H1 (cell line): ENCODE measurements around the gene ANGPTL5. TPM values are rescaled to one million over a fixed set of nuclear protein-coding genes. Genes with fewer than 3 reads are reported as not detected.

Experiments used
- CTCF ChIA-PET: fragments of 300-600 bp; sonication (Branson Sonifier 250); formaldehyde crosslinking; loops from one replicate; lab custom pipeline; 2021; ENCODE audit not compliant: partially characterized antibody; lab: Charles Lee
- POLR2A ChIA-PET: fragments of 300-600 bp; sonication (Branson Sonifier 250); formaldehyde crosslinking; loops from one replicate; lab custom pipeline; 2021; ENCODE audit warnings: inconsistent platforms; ENCODE audit not compliant: partially characterized antibody; lab: Charles Lee
- DNase-seq, 2 experiments: peaks; one replicate each; pipeline versions ENCODE4 v3.0.0 to v3.0.0-alpha.2; 2010 to 2022; ENCODE audit warnings: low spot score in 2 of 2, low read depth in 1 of 2, mixed read lengths in 1 of 2
- FAIRE-seq: peaks from 2 replicates; lab custom pipeline; 2011; peaks lifted over from hg19 to GRCh38; lab: Jason Lieb, UNC
- H2AFZ ChIP-seq: 2 replicates; pipeline ENCODE4 v1.8.1; 2012; ENCODE audit warnings: low read length, inconsistent platforms
- H2AK5ac ChIP-seq: 2 replicates; pipeline ENCODE4 v1.6.1; 2013; ENCODE audit warnings: low read depth, low read length
- H2BK120ac ChIP-seq: replicated peaks from 2 replicates; pipeline ENCODE3; 2013; ENCODE audit warnings: low read depth, low read length, inconsistent platforms
- H2BK12ac ChIP-seq: 2 replicates; pipeline ENCODE4 v1.6.1; 2013; ENCODE audit warnings: low read depth, low read length
- H2BK15ac ChIP-seq: 2 replicates; pipeline ENCODE4 v1.6.1; 2013; ENCODE audit warnings: low read length
- H2BK20ac ChIP-seq: 2 replicates; pipeline ENCODE4 v1.6.1; 2013; ENCODE audit warnings: low read length
- H2BK5ac ChIP-seq: 2 replicates; pipeline ENCODE4 v1.6.1; 2013; ENCODE audit warnings: low read depth, low read length
- H3K14ac ChIP-seq: 2 replicates; pipeline ENCODE4 v1.6.1; 2013; ENCODE audit warnings: inconsistent platforms; ENCODE audit not compliant: insufficient read length
- H3K18ac ChIP-seq: 2 replicates; pipeline ENCODE4 v1.6.1; 2013; ENCODE audit warnings: low read length; ENCODE audit errors: extremely low read depth
- H3K23ac ChIP-seq: 2 replicates; pipeline ENCODE4 v1.6.1; 2013; ENCODE audit warnings: inconsistent platforms; ENCODE audit not compliant: insufficient read length
- H3K23me2 ChIP-seq: 2 replicates; pipeline ENCODE4 v1.6.1; 2013; ENCODE audit warnings: low read depth, low read length
- H3K27ac ChIP-seq: 2 replicates; pipeline ENCODE4 v1.6.1; 2011; ENCODE audit warnings: low read depth, low read length, inconsistent platforms
- H3K27me3 ChIP-seq, 4 experiments: replicated peaks in 1 of 4; 1 replicate in 1 of 4; 2 replicates in 3 of 4; pipeline versions ENCODE4 v1.6.1 to v1.8.1; 2011 to 2013; ENCODE audit warnings: low read length in 3 of 4, mild to moderate bottlenecking in 3 of 4, inconsistent platforms in 2 of 4, mixed read lengths in 2 of 4, moderate library complexity in 1 of 4; ENCODE audit not compliant: control insufficient read depth in 3 of 4, insufficient read depth in 3 of 4; ENCODE audit errors: extremely low read depth in 1 of 4
- H3K36me3 ChIP-seq, 4 experiments: 2 replicates each; pipeline versions ENCODE4 v1.6.1 to v1.8.1; 2011 to 2013; ENCODE audit warnings: mild to moderate bottlenecking in 4 of 4, low read length in 3 of 4, moderate library complexity in 2 of 4, control low read depth in 1 of 4, inconsistent platforms in 1 of 4; ENCODE audit not compliant: insufficient read depth in 4 of 4, control insufficient read depth in 2 of 4
- H3K4ac ChIP-seq: replicated peaks from 2 replicates; pipeline ENCODE3; 2013; ENCODE audit warnings: low read length, low read depth, mixed read lengths, inconsistent platforms; ENCODE audit not compliant: insufficient read length
- H3K4me1 ChIP-seq, 4 experiments: replicated peaks in 1 of 4; 1 replicate in 1 of 4; 2 replicates in 3 of 4; pipeline versions ENCODE4 v1.6.1 to v1.8.1; 2011 to 2013; ENCODE audit warnings: low read length in 3 of 4, inconsistent platforms in 2 of 4, mixed read lengths in 1 of 4; ENCODE audit not compliant: insufficient read depth in 4 of 4, control insufficient read depth in 3 of 4
- H3K4me2 ChIP-seq, 2 experiments: 2 replicates each; pipeline versions ENCODE4 v1.6.1 to v1.8.1; 2011 to 2013; ENCODE audit warnings: low read depth in 2 of 2, low read length in 2 of 2, control low read depth in 1 of 2, inconsistent platforms in 1 of 2, mild to moderate bottlenecking in 1 of 2; ENCODE audit not compliant: insufficient read depth in 1 of 2
- H3K4me3 ChIP-seq, 4 experiments: fragments of 200-600, 300-600 bp in 1 of 4; sonication (generic), shearing (Covaris generic), sonication (Bioruptor Twin) in 1 of 4; 2 replicates each; pipeline versions ENCODE4 v1.5.1 to v1.8.1; 2011 to 2016; ENCODE audit warnings: low read length in 4 of 4, low read depth in 3 of 4, control low read depth in 2 of 4, inconsistent platforms in 2 of 4, mild to moderate bottlenecking in 2 of 4, mixed read lengths in 1 of 4, moderate library complexity in 1 of 4; ENCODE audit not compliant: insufficient read depth in 2 of 4; ENCODE audit errors: extremely low read depth in 1 of 4
- H3K56ac ChIP-seq: replicated peaks from 2 replicates; pipeline ENCODE3; 2013; ENCODE audit warnings: low read depth, mild to moderate bottlenecking, mixed read lengths, low read length, inconsistent platforms; ENCODE audit not compliant: insufficient read length
- H3K79me1 ChIP-seq: 2 replicates; pipeline ENCODE4 v1.6.1; 2013; ENCODE audit warnings: low read depth, low read length, control low read depth
- H3K79me2 ChIP-seq, 2 experiments: 2 replicates each; pipeline versions ENCODE4 v1.6.1 to v1.8.1; 2012 to 2013; ENCODE audit warnings: low read length in 2 of 2, mild to moderate bottlenecking in 2 of 2, inconsistent platforms in 1 of 2; ENCODE audit not compliant: insufficient read depth in 2 of 2, control insufficient read depth in 1 of 2
- H3K9ac ChIP-seq, 4 experiments: replicated peaks in 1 of 4; 1 replicate in 1 of 4; 2 replicates in 3 of 4; pipeline versions ENCODE4 v1.6.1 to v1.8.1; 2011 to 2013; ENCODE audit warnings: low read depth in 3 of 4, low read length in 3 of 4, control low read depth in 2 of 4, mild to moderate bottlenecking in 2 of 4, moderate library complexity in 2 of 4, inconsistent platforms in 1 of 4; ENCODE audit errors: extremely low read depth in 1 of 4
- H3K9me3 ChIP-seq, 2 experiments: 2 replicates each; pipeline versions ENCODE4 v1.6.1 to v1.8.1; 2012 to 2013; ENCODE audit warnings: mild to moderate bottlenecking in 2 of 2, moderate library complexity in 2 of 2, control low read depth in 1 of 2, inconsistent platforms in 1 of 2, low read depth in 1 of 2, low read length in 1 of 2, mixed read lengths in 1 of 2; ENCODE audit not compliant: insufficient read depth in 2 of 2
- H4K20me1 ChIP-seq, 2 experiments: replicated peaks in 1 of 2; 2 replicates each; pipeline versions ENCODE3 to v1.8.1; 2011 to 2013; ENCODE audit warnings: inconsistent platforms in 2 of 2, low read length in 2 of 2, mild to moderate bottlenecking in 1 of 2; ENCODE audit not compliant: insufficient read depth in 2 of 2, control insufficient read depth in 1 of 2
- H4K5ac ChIP-seq: 2 replicates; pipeline ENCODE4 v1.6.1; 2013; ENCODE audit warnings: low read length, low read depth, mixed read lengths, inconsistent platforms; ENCODE audit not compliant: insufficient read length
- H4K8ac ChIP-seq: 2 replicates; pipeline ENCODE4 v1.8.0; 2013; ENCODE audit warnings: mild to moderate bottlenecking, moderate library complexity, low read length, inconsistent platforms; ENCODE audit not compliant: insufficient read depth; ENCODE audit errors: extremely low read depth
- H4K91ac ChIP-seq: replicated peaks from 2 replicates; pipeline ENCODE3; 2013; ENCODE audit warnings: low read length, mixed read lengths, inconsistent platforms; ENCODE audit not compliant: insufficient read length
- ASH2L ChIP-seq: fragments of 200-600, 300-600 bp; sonication (generic); IDR thresholded peaks from one replicate; pipeline ENCODE4 v1.7.1; 2017; ENCODE audit warnings: low read length
- CBX5 ChIP-seq: fragments of 300-800, 300-1000 bp; sonication (generic); IDR thresholded peaks from 2 replicates; pipeline ENCODE4 v1.7.1; 2016; ENCODE audit warnings: antibody characterized with exemption, low read length, low read depth
- CHD1 ChIP-seq: IDR thresholded peaks from 2 replicates; pipeline ENCODE4 v1.6.1; 2012; ENCODE audit warnings: low read depth, low read length, improper control_type of control experiment
- NANOG ChIP-seq: IDR thresholded peaks from 2 replicates; pipeline ENCODE4 v1.6.1; 2011; ENCODE audit warnings: low read length, low read depth, mild to moderate bottlenecking, inconsistent platforms; ENCODE audit not compliant: insufficient read depth, poor library complexity, severe bottlenecking
- POLR2AphosphoS5 ChIP-seq: IDR thresholded peaks from 2 replicates; pipeline ENCODE4 v1.6.1; 2011; ENCODE audit warnings: low read depth, low read length
- RBBP5 ChIP-seq: IDR thresholded peaks from 2 replicates; pipeline ENCODE4 v1.7.1; 2012; ENCODE audit warnings: low read depth, mild to moderate bottlenecking, inconsistent platforms, low read length, moderate library complexity, borderline replicate concordance
- RNF2 ChIP-seq: fragments of 200-900, 300-1000 bp; sonication (generic); IDR thresholded peaks from 2 replicates; pipeline ENCODE4 v1.7.1; 2016; ENCODE audit warnings: borderline replicate concordance, low read depth, mild to moderate bottlenecking, antibody characterized with exemption, low read length; ENCODE audit not compliant: poor library complexity, severe bottlenecking; ENCODE audit errors: missing control alignments
- SRF ChIP-seq: IDR thresholded peaks from 2 replicates; pipeline ENCODE4 v1.6.1; 2011; ENCODE audit warnings: mild to moderate bottlenecking, low read depth, low read length, moderate library complexity
- SUZ12 ChIP-seq: fragments of 200-600 bp; sonication (generic); IDR thresholded peaks from 2 replicates; pipeline ENCODE4 v1.6.1; 2012; ENCODE audit warnings: mild to moderate bottlenecking, inconsistent platforms, low read length, moderate library complexity, mixed read lengths
- TAF1 ChIP-seq: IDR thresholded peaks from 2 replicates; pipeline ENCODE4 v1.6.1; 2011; ENCODE audit warnings: mild to moderate bottlenecking, low read depth, low read length
- polyA plus RNA-seq, 7 experiments: library from polyadenylated mRNA; depleted of rRNA in 3 of 7; stranded (reverse) in 5 of 7; unstranded in 2 of 7; fragments of >200 nt in 5 of 7; fragments of 200-250 nt in 2 of 7; gene quantifications; 1 replicate in 5 of 7; 2 replicates in 1 of 7; 4 replicates in 1 of 7; pipeline versions ENCODE4 v1.2.1 to v1.2.3, GENCODE V29; 2011 to 2013; ENCODE audit warnings: missing spikeins in 2 of 7, mixed read lengths in 2 of 7
- total RNA-seq: library from RNA; stranded (reverse); fragmentation: NEBNext Ultra II Directional; extraction: Animal tissue kit (Norgen Biotek cat#: 25700); gene quantifications from 2 replicates; pipeline ENCODE4 v1.2.1, GENCODE V29; 2021
- TF ChIP-seq, protein P1 (sequence below): IDR thresholded peaks from 2 replicates; pipeline ENCODE4 v1.6.1; 2012; ENCODE audit warnings: low read length, inconsistent platforms
- TF ChIP-seq, protein P2 (sequence below): IDR thresholded peaks from 2 replicates; pipeline ENCODE4 v1.6.1; 2011; ENCODE audit warnings: low read length, improper control_type of control experiment

ANGPTL5 gene
- total and polyA plus RNA-seq, 2 of the 8 experiments (the other 6 are each of a cell fraction or from before 2014, with no cell fraction given), result not detected

DNA sequence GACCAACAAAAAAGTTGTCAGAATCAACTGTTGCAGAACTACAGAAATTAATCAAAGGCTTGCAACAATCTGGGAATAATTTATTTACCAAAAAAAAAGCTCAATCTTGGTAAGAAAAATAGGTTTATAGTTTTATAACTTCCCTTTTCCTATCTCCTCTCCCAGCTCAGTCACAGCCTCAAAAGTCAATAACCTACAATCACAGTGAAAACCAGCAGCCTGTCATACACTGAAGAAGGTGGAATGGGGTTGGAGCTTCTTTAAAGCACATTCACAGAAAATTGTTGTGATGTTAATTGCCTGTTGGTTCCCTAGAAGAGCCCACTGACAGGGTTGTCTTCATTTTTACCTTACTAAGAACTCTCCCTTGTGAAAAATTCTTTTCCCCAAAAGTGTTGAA, 52.2 kb downstream of the ANGPTL5 start:
- H3K36me3 ChIP-seq, result no peaks in the 10 kb centered on the region
- H2BK15ac ChIP-seq, result no peak overlapping the region
- H3K23me2 ChIP-seq, result no peaks in the 10 kb centered on the region
- CTCF ChIA-PET, result interaction anchor here (0.6 to 7.0 kb wide), 10 partner anchors 14 to 433 kb away, joined by 3 to 134 read pairs (median 4); partner anchors contain the start of gene CEP126
- H3K79me1 ChIP-seq, result no peaks in the 10 kb centered on the region
- H3K56ac ChIP-seq, result no peak overlapping the region
- H3K4me1 ChIP-seq, result no peaks in the 10 kb centered on the region
- no peak overlapping the region for H3K4me2 ChIP-seq
- H2BK12ac ChIP-seq, result no peak overlapping the region
- no peak overlapping the region for H3K27ac ChIP-seq
- no peak overlapping the region for H3K9ac ChIP-seq
- H4K5ac ChIP-seq, result no peak overlapping the region
- no peak overlapping the region for H2BK20ac ChIP-seq
- no peak overlapping the region for H2BK120ac ChIP-seq
- H3K23ac ChIP-seq, result no peak overlapping the region
- no peak overlapping the region for H2AFZ ChIP-seq
- no peak overlapping the region for H3K18ac ChIP-seq
- no peak overlapping the region for H3K14ac ChIP-seq
- H4K8ac ChIP-seq, result no peak overlapping the region
- no peaks in the 10 kb centered on the region for H3K79me2 ChIP-seq
- H3K27me3 ChIP-seq, result no peaks in the 10 kb centered on the region
- H3K4ac ChIP-seq, result no peak overlapping the region
- POLR2A ChIA-PET, result interaction anchor here (0.6 kb wide), 1 partner anchor 26 kb away, joined by 3 read pairs; no protein-coding TSS in a partner anchor
- FAIRE-seq, result no peak
- DNase-seq, result no peak
- no peak overlapping the region for H2AK5ac ChIP-seq
- no peak overlapping the region for H2BK5ac ChIP-seq
- H3K4me3 ChIP-seq, result no peak overlapping the region
- no peaks in the 10 kb centered on the region for H4K20me1 ChIP-seq
- H4K91ac ChIP-seq, result no peak overlapping the region
- H3K9me3 ChIP-seq, result peaks cover 4 to 7% of the 10 kb centered on the region in 2 experiments; a peak in 2 of 4 replicates
- TF ChIP-seq RBBP5 (no peak), SUZ12 (no peak), POLR2AphosphoS5 (no peak), CBX5 (no peak), SRF (no peak), NANOG (no peak), CHD1 (no peak), RNF2 (no peak), ASH2L (no peak), TAF1 (no peak)
- TF ChIP-seq, protein P1, sequence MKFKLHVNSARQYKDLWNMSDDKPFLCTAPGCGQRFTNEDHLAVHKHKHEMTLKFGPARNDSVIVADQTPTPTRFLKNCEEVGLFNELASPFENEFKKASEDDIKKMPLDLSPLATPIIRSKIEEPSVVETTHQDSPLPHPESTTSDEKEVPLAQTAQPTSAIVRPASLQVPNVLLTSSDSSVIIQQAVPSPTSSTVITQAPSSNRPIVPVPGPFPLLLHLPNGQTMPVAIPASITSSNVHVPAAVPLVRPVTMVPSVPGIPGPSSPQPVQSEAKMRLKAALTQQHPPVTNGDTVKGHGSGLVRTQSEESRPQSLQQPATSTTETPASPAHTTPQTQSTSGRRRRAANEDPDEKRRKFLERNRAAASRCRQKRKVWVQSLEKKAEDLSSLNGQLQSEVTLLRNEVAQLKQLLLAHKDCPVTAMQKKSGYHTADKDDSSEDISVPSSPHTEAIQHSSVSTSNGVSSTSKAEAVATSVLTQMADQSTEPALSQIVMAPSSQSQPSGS, result no peak
- TF ChIP-seq, protein P2, sequence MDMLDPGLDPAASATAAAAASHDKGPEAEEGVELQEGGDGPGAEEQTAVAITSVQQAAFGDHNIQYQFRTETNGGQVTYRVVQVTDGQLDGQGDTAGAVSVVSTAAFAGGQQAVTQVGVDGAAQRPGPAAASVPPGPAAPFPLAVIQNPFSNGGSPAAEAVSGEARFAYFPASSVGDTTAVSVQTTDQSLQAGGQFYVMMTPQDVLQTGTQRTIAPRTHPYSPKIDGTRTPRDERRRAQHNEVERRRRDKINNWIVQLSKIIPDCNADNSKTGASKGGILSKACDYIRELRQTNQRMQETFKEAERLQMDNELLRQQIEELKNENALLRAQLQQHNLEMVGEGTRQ, result no peak
